Activated T-cell treated with anti-CD3 and anti-CD28 coated beads for 48 hours (primary cell): Measurements from ENCODE around the gene AMN1.

ENCODE experiments used
- DNase-seq: peaks from one replicate; pipeline ENCODE4 v3.0.0-alpha.2; 2020; ENCODE audit warnings: low read depth

The AMN1 gene

DNA sequence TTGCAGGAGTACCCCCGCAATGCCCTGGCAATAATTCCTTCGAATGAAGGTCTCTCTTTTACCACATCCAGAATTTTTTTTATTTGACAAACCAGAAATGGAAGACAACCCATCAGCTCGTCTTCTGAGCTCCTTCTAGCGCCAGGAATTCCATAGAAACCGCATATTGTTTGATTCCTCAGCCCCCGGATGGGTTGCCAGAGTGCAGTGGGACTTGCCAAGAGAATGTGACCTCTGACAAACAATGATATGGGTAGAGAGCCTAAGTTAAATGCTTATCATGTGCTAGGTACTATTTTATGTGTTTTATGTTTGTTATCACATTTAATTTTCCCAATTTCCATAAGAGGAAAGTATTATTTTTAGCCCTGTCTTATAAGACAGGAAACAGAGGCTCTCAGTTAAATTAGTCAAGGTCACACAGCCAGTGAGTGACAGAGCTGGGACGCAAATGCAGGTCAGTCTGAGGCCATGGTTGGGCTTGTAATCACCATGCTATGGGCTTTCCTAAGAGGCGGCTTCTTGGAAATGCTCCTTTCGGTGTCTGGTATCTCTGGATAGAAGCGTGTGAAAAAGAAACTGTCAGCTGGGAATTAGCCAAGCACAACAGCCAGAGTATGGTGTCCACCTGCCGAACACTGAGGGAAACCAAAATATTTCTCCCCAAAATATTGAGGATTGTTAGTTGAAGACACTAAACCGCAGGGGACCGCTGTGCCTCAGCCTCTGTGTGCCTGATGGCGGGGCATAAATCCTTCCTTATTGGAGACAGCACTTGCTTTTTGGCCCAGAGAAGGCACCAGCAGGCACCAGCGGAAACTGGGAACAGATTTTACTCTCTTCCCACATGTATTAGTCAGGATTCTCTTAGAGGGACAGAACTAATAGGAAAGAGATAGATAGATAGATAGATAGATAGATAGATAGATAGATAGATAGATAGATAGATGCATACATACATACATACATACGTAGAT, 98.8 kb downstream of the AMN1 start:
- DNase-seq = no peak

GRCh38 chr12:31627456-31628054, 101.3 kb downstream of the AMN1 start:
- no peak for DNase-seq

DNA sequence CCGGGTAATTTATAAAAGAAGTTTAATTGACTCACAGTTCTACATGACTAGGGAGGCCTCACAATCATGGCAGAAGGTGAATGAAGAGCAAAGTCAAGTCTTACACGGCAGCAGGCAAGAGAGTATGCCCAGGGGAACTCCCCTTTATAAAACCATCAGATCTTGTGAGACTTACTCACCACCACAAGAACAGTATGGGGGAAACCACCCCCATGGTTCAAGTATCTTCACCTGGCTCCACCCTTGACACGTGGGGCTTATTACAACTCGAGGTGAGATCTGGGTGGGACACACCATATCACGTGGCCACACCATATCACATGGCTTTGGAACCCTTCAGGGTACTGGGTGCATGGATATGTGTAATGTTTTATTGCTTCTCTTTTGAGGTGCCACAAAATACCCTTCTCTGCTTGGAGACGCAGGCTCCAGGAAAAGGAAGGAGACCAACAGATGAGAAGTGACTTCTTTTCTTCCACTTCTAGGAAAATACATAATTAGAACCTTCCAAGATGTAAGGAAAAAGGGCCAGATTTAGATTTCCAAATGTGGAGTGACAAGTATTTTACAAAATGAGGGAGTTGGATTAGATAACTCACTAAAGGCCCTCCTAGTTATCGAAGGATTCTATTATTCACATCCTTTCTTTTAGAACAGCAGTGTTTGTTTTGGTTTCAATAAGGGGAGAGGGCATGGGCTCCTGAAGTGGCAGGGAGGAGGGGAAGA, 102.4 kb downstream of the AMN1 start:
- DNase-seq = no peak

DNA sequence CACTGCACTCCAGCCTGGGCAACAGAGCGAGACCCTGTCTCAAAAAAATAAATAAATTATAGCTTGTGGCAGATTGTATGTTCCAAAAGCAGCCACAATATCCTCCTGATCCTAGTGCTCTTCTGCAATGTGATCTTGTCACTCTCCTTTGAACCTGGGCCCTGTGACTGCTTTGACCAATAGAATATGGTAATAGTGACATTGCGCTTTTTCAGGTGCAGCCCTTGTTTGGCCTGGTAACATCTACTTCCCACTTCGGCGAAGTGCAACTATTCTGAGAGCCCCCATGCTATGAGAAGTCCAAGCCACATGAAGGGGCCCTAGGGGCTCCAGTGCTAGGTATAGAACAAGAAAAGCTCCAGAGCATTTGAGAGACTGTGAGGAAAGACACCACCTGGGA, 106.8 kb downstream of the AMN1 start:
- DNase-seq = no peak
